K562 (cell line): ENCODE data around the gene HMGA1. TPM values are rescaled to one million over a fixed set of nuclear protein-coding genes. Genes with fewer than 3 reads are reported as not detected.

ENCODE experiments used
- ATF1 ChIP-seq, 2 experiments: fragments of 450-650 bp in 1 of 2; IDR thresholded peaks; 2 replicates each; pipeline ENCODE4 v1.6.1; 2016; ENCODE audit warnings: missing compliant biosample characterization in 1 of 2, missing genetic modification characterization in 1 of 2
- EP300 ChIP-seq: IDR thresholded peaks from 2 replicates; pipeline ENCODE4 v1.6.1; 2012; ENCODE audit warnings: low read length, improper control_type of control experiment
- GABPA ChIP-seq: fragments of 200-800 bp; sonication (Bioruptor generic); conservative IDR thresholded peaks from 2 replicates; pipeline ENCODE4 v1.6.1; 2016; ENCODE audit warnings: low read depth, missing genetic modification characterization, missing compliant biosample characterization
- GATAD2B ChIP-seq: fragments of 450-650 bp; IDR thresholded peaks from 2 replicates; pipeline ENCODE4 v1.6.1; 2017; ENCODE audit warnings: mild to moderate bottlenecking, borderline replicate concordance
- KLF16 ChIP-seq: IDR thresholded peaks from 2 replicates; pipeline ENCODE4 v1.6.1; 2016; ENCODE audit warnings: antibody characterized with exemption
- L3MBTL2 ChIP-seq: fragments of 450-650 bp; IDR thresholded peaks from 2 replicates; pipeline ENCODE4 v1.6.1; 2016; ENCODE audit warnings: mild to moderate bottlenecking, moderate library complexity
- MEIS2 ChIP-seq: fragments of 450-650 bp; IDR thresholded peaks from 2 replicates; pipeline ENCODE4 v1.6.1; 2014; ENCODE audit warnings: mild to moderate bottlenecking; ENCODE audit not compliant: partially characterized antibody
- NCOR1 ChIP-seq: fragments of 450-650 bp; IDR thresholded peaks from 2 replicates; pipeline ENCODE4 v1.6.1; 2016; ENCODE audit warnings: mild to moderate bottlenecking, moderate library complexity
- POU5F1 ChIP-seq: fragments of 150-350 bp; IDR thresholded peaks from 2 replicates; pipeline ENCODE4 v1.6.1; 2014; ENCODE audit warnings: borderline replicate concordance, low read length, low read depth, mild to moderate bottlenecking; ENCODE audit not compliant: partially characterized antibody
- PTRF ChIP-seq: fragments of 450-650 bp; IDR thresholded peaks from 2 replicates; pipeline ENCODE4 v1.6.1; 2016; ENCODE audit warnings: mild to moderate bottlenecking, missing genetic modification characterization, missing compliant biosample characterization
- TAF9B ChIP-seq: fragments of 450-650 bp; IDR thresholded peaks from 2 replicates; pipeline ENCODE4 v1.6.1; 2018; ENCODE audit warnings: mild to moderate bottlenecking; ENCODE audit not compliant: partially characterized antibody
- TEAD1 ChIP-seq, 2 experiments: fragments of 450-650 bp in 1 of 2; sonication (generic) in 1 of 2; formaldehyde crosslinking; IDR thresholded peaks; 2 replicates each; pipeline versions ENCODE4 v1.4.0 to v1.8.0; 2020 to 2022; ENCODE audit warnings: mild to moderate bottlenecking in 2 of 2, missing genetic modification reagents in 1 of 2
- ZKSCAN8 ChIP-seq: fragments of 200-800 bp; sonication (Bioruptor generic); IDR thresholded peaks from 2 replicates; pipeline ENCODE4 v1.6.1; 2016; ENCODE audit warnings: missing genetic modification characterization, missing compliant biosample characterization
- ZNF24 ChIP-seq: fragments of 450-650 bp; IDR thresholded peaks from 2 replicates; pipeline ENCODE4 v1.6.1; 2016
- ZNF311 ChIP-seq: fragments of 250-450 bp; sonication (Bioruptor Pico); IDR thresholded peaks from 2 replicates; pipeline ENCODE4 v1.4.0; 2020; ENCODE audit warnings: mild to moderate bottlenecking, moderate library complexity
- polyA plus RNA-seq, 8 experiments: library from polyadenylated mRNA; depleted of rRNA in 4 of 8; stranded (reverse) in 5 of 8; unstranded in 3 of 8; fragments of >200 nt; fragmentation: Nextera tagmentation in 2 of 8; fragmentation: Illumina TruSeq in 1 of 8; extraction: Ambion mirVana in 2 of 8; extraction: Trizol in 1 of 8; gene quantifications; 2 replicates each; pipeline versions ENCODE4 v1.2.1 to v1.2.3, GENCODE V29; 2011 to 2014; ENCODE audit warnings: inconsistent platforms in 1 of 8, missing spikeins in 1 of 8
- total RNA-seq, 7 experiments: library from RNA; depleted of rRNA in 6 of 7; stranded (reverse); fragments of >200 nt in 6 of 7; fragmentation: Illumina TruSeq in 2 of 7; extraction: Trizol in 2 of 7; gene quantifications; 2 replicates each; pipeline versions ENCODE4 v1.2.1 to v1.2.3, GENCODE V29; 2011 to 2021; ENCODE audit warnings: low replicate concordance in 1 of 7
- TF ChIP-seq, protein P1 (sequence below): fragments of 450-650 bp; IDR thresholded peaks from 2 replicates; pipeline ENCODE4 v1.6.1; 2016; ENCODE audit warnings: low read depth
- TF ChIP-seq, protein P2 (sequence below), 2 experiments: fragments of 200-800 bp in 1 of 2; sonication (Bioruptor generic) in 1 of 2; sonication (generic) in 1 of 2; formaldehyde crosslinking in 1 of 2; IDR thresholded peaks in 1 of 2; conservative IDR thresholded peaks in 1 of 2; 2 replicates each; pipeline versions ENCODE4 v1.5.0 to v1.6.1; 2016 to 2020; ENCODE audit warnings: missing compliant biosample characterization in 1 of 2, missing genetic modification characterization in 1 of 2, missing genetic modification reagents in 1 of 2
- TF ChIP-seq, protein P3 (sequence below): sonication (generic); formaldehyde crosslinking; IDR thresholded peaks from 2 replicates; pipeline ENCODE4 v1.8.0; 2022; ENCODE audit warnings: mild to moderate bottlenecking, missing genetic modification reagents

The HMGA1 gene
- total and polyA plus RNA-seq, 9 of the 15 experiments (the other 6 are each of a cell fraction or from before 2014, with no cell fraction given) = 27.8 to 1,947 (median 594) TPM

DNA sequence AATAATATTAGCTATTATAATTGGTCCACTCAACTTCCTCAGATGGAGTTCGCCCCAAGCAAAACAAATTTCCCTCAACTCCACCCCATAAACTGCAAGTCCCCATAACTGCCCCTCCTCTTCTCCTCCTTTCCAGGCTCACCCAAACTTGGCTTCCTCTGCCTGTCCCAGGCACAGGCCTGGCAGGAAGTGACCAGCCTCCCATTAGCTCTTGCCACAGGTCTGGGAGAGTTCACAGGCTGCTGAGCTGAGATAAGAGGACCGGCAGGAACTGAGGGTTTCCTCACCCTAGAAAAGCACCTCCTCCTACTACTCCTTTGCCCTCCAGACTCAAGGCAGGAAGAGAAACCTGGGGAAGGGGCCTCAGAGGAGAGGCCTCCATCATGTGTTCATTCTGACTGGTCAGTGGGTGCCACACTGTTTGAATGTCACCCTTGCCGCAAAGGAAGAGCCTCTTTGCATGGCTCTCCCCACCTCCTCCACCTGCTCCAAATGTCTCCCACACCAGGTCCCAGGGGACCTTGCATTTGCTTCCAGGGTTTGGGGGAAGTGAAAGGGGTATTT lies 36.7 kb downstream of the HMGA1 start (continued):
- TF ChIP-seq ATF1 (CRISPR knock-in tag; IDR thresholded peaks at IDR 0.05) (no peak), ATF1 (tag; IDR thresholded peaks at IDR 0.05) (peak; percentile 65), TAF9B (peak; percentile 47), EP300 (peak; percentile 98), KLF16 (peak; percentile 89), ZKSCAN8 (CRISPR knock-in tag) (peak; percentile 58; the same call in 1 of the 2 replicates), L3MBTL2 (peak; percentile 60; the same call in 1 of the 2 replicates), TEAD1 (CRISPR knock-in tag; IDR thresholded peaks at IDR 0.05) (peak in 1 of 2 experiments; percentile 55; a peak in 1 of 4 replicates), ZNF311 (CRISPR knock-in tag) (peak; percentile 11; the same call in 1 of the 2 replicates), MEIS2 (peak; percentile 30), ZNF24 (peak; percentile 77; the same call in 1 of the 2 replicates), PTRF (tag) (no peak), GATAD2B (peak; percentile 95), POU5F1 (no peak), NCOR1 (peak; percentile 95), GABPA (peak; percentile 86)
- TF ChIP-seq, protein P1, sequence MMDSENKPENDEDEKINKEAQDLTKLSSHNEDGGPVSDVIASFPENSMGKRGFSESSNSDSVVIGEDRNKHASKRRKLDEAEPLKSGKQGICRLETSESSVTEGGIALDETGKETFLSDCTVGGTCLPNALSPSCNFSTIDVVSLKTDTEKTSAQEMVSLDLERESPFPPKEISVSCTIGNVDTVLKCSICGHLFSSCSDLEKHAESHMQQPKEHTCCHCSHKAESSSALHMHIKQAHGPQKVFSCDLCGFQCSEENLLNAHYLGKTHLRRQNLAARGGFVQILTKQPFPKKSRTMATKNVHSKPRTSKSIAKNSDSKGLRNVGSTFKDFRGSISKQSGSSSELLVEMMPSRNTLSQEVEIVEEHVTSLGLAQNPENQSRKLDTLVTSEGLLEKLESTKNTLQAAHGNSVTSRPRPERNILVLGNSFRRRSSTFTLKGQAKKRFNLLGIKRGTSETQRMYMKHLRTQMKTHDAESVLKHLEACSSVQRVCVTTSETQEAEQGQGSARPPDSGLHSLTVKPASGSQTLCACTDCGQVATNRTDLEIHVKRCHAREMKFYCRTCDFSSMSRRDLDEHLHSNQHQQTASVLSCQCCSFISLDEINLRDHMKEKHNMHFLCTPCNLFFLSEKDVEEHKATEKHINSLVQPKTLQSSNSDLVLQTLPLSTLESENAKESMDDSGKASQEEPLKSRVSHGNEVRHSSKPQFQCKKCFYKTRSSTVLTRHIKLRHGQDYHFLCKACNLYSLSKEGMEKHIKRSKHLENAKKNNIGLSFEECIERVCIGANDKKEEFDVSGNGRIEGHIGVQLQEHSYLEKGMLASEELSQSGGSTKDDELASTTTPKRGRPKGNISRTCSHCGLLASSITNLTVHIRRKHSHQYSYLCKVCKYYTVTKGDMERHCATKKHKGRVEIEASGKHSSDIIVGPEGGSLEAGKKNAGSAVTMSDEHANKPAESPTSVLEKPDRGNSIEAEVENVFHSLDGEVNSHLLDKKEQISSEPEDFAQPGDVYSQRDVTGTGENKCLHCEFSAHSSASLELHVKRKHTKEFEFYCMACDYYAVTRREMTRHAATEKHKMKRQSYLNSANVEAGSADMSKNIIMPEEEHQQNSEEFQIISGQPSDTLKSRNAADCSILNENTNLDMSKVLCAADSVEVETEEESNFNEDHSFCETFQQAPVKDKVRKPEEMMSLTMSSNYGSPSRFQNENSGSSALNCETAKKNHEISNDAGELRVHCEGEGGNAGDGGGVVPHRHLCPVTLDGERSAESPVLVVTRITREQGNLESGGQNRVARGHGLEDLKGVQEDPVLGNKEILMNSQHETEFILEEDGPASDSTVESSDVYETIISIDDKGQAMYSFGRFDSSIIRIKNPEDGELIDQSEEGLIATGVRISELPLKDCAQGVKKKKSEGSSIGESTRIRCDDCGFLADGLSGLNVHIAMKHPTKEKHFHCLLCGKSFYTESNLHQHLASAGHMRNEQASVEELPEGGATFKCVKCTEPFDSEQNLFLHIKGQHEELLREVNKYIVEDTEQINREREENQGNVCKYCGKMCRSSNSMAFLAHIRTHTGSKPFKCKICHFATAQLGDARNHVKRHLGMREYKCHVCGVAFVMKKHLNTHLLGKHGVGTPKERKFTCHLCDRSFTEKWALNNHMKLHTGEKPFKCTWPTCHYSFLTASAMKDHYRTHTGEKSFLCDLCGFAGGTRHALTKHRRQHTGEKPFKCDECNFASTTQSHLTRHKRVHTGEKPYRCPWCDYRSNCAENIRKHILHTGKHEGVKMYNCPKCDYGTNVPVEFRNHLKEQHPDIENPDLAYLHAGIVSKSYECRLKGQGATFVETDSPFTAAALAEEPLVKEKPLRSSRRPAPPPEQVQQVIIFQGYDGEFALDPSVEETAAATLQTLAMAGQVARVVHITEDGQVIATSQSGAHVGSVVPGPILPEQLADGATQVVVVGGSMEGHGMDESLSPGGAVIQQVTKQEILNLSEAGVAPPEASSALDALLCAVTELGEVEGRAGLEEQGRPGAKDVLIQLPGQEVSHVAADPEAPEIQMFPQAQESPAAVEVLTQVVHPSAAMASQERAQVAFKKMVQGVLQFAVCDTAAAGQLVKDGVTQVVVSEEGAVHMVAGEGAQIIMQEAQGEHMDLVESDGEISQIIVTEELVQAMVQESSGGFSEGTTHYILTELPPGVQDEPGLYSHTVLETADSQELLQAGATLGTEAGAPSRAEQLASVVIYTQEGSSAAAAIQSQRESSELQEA = no peak
- TF ChIP-seq, protein P2, sequence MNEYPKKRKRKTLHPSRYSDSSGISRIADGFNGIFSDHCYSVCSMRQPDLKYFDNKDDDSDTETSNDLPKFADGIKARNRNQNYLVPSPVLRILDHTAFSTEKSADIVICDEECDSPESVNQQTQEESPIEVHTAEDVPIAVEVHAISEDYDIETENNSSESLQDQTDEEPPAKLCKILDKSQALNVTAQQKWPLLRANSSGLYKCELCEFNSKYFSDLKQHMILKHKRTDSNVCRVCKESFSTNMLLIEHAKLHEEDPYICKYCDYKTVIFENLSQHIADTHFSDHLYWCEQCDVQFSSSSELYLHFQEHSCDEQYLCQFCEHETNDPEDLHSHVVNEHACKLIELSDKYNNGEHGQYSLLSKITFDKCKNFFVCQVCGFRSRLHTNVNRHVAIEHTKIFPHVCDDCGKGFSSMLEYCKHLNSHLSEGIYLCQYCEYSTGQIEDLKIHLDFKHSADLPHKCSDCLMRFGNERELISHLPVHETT (CRISPR knock-in tag; conservative IDR thresholded peaks at IDR 0.05 in 1 of 2, IDR thresholded peaks at IDR 0.05 in 1 of 2) = peak in 1 of 2 experiments; percentile 79; a peak in 2 of 4 replicates
- TF ChIP-seq, protein P3, sequence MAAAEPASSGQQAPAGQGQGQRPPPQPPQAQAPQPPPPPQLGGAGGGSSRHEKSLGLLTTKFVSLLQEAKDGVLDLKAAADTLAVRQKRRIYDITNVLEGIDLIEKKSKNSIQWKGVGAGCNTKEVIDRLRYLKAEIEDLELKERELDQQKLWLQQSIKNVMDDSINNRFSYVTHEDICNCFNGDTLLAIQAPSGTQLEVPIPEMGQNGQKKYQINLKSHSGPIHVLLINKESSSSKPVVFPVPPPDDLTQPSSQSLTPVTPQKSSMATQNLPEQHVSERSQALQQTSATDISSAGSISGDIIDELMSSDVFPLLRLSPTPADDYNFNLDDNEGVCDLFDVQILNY = no peak
